Activated CD8-positive, alpha-beta memory T cell treated with anti-CD3 and anti-CD28 coated beads, Interleukin-2, amount 50 U/mL, for 48 hours (primary cell): ENCODE results near the gene IL36A.

Experiments used
- DNase-seq: peaks from one replicate; pipeline ENCODE4 v3.0.0-alpha.2; 2020

IL36A gene

DNA sequence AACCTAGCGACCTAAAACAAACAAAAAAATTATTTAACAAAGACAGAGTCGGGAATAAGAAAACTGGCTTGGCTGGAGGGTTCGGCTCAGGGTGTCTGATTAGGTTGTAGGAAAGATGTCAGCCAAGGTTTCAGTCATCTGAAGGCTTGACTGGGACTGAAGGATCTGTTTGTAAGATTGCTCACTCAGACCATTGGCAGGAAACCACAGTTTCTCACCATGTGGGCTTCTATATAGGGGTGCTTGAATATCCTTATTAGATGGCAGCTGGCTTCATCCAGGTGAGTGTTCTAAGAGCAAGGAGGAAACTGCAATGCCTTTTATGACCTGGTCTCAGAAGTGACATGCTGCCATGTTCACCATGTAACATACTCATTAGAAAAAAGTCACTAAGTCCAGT lies 48.4 kb downstream of the IL36A start:
- no peak for DNase-seq

DNA sequence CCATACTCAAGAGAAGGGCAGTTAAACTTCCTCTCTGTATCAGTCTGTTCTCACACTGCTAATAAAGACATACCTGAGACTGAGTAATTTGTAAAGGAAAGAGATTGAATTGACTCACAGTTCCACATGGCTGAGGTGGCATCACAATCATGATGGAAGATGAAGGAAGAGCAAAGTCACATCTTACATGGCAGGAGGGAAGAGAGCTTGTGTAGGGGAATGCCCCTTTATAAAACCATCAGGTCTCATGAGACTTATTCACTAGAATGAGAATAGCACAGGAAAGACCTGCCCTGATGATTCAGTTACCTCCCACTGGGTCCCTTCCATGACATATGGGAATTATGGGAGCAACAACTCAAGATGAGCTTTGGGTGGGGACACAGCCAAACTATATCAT lies 48.8 kb downstream of the IL36A start:
- DNase-seq = no peak

DNA sequence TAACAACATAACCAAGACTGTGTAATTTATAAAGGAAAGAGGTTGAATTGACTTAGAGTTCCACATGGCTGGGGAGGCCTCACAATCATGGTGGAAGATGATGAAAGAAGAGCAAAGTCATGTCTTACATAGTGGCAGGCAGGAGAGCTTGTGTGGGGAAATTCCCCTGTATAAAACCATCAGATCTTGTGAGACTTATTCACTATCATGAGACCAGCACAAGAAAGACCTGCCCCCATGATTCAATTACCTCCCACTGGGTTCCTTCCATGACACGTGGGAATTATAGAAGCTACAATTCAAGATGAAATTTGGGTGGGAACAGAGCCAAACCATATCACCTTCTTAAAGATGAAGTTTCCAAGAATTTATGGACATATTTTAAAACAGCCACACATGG lies 51.3 kb downstream of the IL36A start:
- DNase-seq = no peak

DNA sequence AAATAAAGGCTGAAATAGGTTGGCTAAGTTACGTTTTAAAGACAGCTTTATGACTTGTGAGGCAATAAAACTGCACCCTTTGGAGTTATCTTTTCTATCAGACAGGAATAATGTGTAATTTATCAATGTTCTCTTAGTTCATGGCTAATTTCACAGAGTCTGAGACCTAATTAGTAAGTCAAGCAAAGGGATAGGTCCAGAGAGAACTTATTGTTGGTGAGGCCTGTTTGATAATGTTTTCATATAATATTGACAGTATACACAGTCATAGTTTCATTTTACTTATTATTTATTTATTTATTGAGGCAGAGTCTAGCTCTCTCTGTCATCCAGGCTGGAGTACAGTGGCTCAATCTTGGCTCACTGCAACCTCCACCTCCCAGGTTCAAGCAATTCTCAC lies 51.9 kb downstream of the IL36A start:
- DNase-seq = no peak
